ENCODE data around the gene NAA25.

The NAA25 gene

DNA sequence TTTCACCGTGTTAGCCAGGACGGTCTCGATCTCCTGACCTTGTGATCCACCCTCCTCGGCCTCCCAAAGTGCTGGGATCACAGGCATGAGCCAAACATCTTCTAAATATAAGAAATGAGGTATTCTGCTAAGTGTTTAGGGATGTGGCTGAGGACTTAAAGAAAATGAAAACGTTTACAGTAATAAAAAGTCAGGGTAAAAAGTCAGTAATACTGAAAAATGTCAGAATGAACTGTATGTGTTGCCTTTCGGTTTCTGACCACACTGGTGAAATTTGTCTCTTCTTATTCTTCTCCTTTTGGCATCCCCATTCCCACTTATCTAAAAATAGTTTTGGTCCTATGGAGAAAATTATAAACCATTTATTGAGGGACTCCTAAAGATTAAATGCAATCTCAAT is 116.1 kb downstream of the NAA25 start:
- peak overlapping the region in 4 of 11 experiments; percentile 7 to 78 (median 56); a peak in 4 of 22 replicates for H3K27ac ChIP-seq
- H3K27me3 ChIP-seq, result peaks cover 0 to 72% (median 0%) of the 10 kb centered on the region in 11 experiments; a peak in 7 of 22 replicates
- no peak overlapping the region for H3K4me3 ChIP-seq
- no peak for TF ChIP-seq Cebpa-rat (IDR thresholded peaks at IDR 0.05)
- peaks cover 0 to 21% (median 0%) of the 10 kb centered on the region in 11 experiments; a peak in 5 of 22 replicates for H4K20me1 ChIP-seq
- peak overlapping the region in 4 of 11 experiments; percentile 28 to 74 (median 52); a peak in 3 of 22 replicates for H3K9ac ChIP-seq
- H3K36me3 ChIP-seq, result no peaks in the 10 kb centered on the region
- H3K4me1 ChIP-seq, result peaks cover 39 to 73% (median 59%) of the 10 kb centered on the region in 10 experiments
- peaks cover 0 to 5% (median 0%) of the 10 kb centered on the region in 11 experiments; a peak in 5 of 22 replicates for H3K9me3 ChIP-seq (replicated peaks in 1 of 11)
- peak overlapping the region; percentile 44 to 99 (median 91); a peak in 21 of 22 replicates for H3K4me2 ChIP-seq

DNA sequence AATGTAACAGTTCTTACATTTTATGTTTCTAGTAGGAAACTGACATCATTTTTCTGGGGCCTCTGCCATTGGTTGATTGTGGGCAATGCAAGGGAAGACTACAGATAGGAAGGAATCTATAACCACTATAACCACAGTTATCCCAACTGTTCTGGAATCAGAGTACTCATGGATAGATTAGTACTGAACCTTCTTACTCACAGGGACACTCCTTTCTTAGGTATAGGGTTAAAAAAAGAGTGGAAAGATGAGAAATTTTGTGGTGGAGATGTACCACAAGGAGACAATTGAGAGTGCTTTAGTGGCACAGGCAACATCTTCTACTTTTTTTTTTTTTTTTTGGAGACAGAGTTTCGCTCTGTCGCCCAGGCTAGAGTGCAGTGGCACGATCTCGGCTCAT is 116.6 kb downstream of the NAA25 start:
- TF ChIP-seq Cebpa-rat (IDR thresholded peaks at IDR 0.05), result no peak
- Histone ChIP-seq H3K27me3 (peaks cover 0 to 67% (median 0%) of the 10 kb centered on the region in 11 experiments; a peak in 7 of 22 replicates), H4K20me1 (peaks cover 0 to 21% (median 0%) of the 10 kb centered on the region in 11 experiments; a peak in 5 of 22 replicates), H3K9ac (peak overlapping the region in 3 of 11 experiments; percentile 12 to 31 (median 28); a peak in 2 of 22 replicates), H3K36me3 (no peaks in the 10 kb centered on the region), H3K4me3 (no peak overlapping the region), H3K4me1 (peaks cover 39 to 67% (median 56%) of the 10 kb centered on the region in 10 experiments), H3K4me2 (peak overlapping the region; percentile 44 to 99 (median 91); a peak in 20 of 22 replicates), H3K9me3 (replicated peaks in 1 of 11) (peaks cover 0 to 9% (median 0%) of the 10 kb centered on the region in 11 experiments; a peak in 6 of 22 replicates), H3K27ac (peak overlapping the region in 3 of 11 experiments; percentile 34 to 78 (median 77); a peak in 4 of 22 replicates)

DNA sequence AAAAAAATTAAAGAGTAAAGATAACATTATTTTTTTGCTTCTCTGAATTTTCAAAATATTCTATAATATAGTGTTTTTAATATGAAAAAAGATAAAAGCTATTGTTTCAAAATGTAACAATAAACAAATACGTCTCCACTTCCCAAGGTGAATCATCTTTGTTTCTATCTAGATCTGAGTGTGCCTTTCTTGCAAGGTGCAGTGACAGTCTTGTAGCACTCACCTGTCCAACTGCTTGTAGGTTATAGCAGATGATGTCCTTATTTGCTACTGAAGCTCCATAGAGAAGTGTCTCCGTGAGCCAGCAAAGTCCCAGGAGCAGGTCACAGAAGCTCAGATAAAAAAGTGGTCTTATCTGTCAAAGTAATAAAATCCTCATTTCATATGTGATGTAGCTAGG is 117.0 kb downstream of the NAA25 start:
- Histone ChIP-seq H3K27ac (0 out of 22 replicates have a peak overlapping the region, but pooled peaks of 1 of the 11 experiments have one; percentile 78), H3K4me3 (no peak overlapping the region), H3K36me3 (no peaks in the 10 kb centered on the region), H3K9me3 (replicated peaks in 1 of 11) (peaks cover 0 to 9% (median 0%) of the 10 kb centered on the region in 11 experiments; a peak in 7 of 22 replicates), H3K9ac (peak overlapping the region in 1 of 11 experiments; percentile 28; a peak in 2 of 22 replicates), H4K20me1 (peaks cover 0 to 21% (median 0%) of the 10 kb centered on the region in 11 experiments; a peak in 5 of 22 replicates), H3K4me2 (peak overlapping the region in 10 of 11 experiments; percentile 85 to 99 (median 92); a peak in 19 of 22 replicates), H3K4me1 (peaks cover 39 to 63% (median 53%) of the 10 kb centered on the region in 10 experiments), H3K27me3 (peaks cover 0 to 63% (median 0%) of the 10 kb centered on the region in 11 experiments; a peak in 7 of 22 replicates)
- no peak for TF ChIP-seq Cebpa-rat (IDR thresholded peaks at IDR 0.05)

DNA sequence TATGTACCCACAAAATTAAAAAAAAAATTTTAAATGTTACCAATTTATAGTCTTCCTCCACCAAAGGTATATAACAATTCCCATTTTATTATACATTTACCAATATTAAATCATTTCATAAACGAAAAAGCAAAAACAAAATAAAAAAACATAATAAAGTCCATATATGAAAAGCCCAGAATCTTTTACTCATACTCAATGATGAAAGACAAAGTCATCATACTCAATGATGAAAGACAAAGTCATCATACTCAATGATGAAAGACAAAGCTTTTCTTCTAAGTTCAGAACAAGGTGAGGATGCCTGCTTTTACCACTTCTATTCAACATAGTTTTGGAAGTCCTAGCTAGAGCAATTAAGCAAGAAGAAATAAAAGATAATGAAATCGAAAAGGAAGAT is 123.8 kb downstream of the NAA25 start:
- H3K9me3 ChIP-seq (replicated peaks in 1 of 11), result peaks cover 0 to 14% (median 0%) of the 10 kb centered on the region in 11 experiments; a peak in 6 of 22 replicates
- peaks cover 0 to 13% (median 0%) of the 10 kb centered on the region in 11 experiments; a peak in 4 of 22 replicates for H3K27me3 ChIP-seq
- no peak overlapping the region for H3K4me3 ChIP-seq
- H4K20me1 ChIP-seq, result no peaks in the 10 kb centered on the region
- H3K9ac ChIP-seq, result no peak overlapping the region
- no peak overlapping the region for H3K27ac ChIP-seq
- no peaks in the 10 kb centered on the region for H3K36me3 ChIP-seq
- H3K4me2 ChIP-seq, result no peak overlapping the region
- peaks cover 0 to 10% (median 3%) of the 10 kb centered on the region in 10 experiments; a peak in 9 of 20 replicates for H3K4me1 ChIP-seq
- TF ChIP-seq Cebpa-rat (IDR thresholded peaks at IDR 0.05), result no peak

DNA sequence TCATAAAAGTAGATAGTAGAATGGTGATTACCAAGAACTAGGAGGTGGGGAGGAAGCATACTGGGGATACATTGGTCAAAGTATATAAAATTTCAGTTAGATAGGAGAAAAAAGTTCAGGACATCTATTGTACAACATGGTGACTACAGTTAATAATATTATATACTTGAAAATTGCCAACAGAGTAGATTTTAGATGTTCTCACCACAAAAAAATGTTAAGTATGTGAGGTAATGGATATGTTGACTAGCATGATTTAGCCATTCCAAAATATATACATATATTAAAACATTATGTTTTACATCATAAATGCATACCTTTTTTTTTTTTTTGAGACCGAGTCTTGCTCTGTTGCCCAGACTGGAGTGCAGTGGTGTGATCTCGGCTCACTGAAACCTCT is 126.6 kb downstream of the NAA25 start:
- Histone ChIP-seq H3K9me3 (replicated peaks in 1 of 11) (peaks cover 0 to 10% (median 0%) of the 10 kb centered on the region in 11 experiments; a peak in 2 of 22 replicates), H3K4me2 (no peak overlapping the region), H3K27me3 (no peaks in the 10 kb centered on the region), H3K4me3 (no peak overlapping the region), H3K4me1 (no peaks in the 10 kb centered on the region), H4K20me1 (no peaks in the 10 kb centered on the region), H3K36me3 (no peaks in the 10 kb centered on the region), H3K9ac (no peak overlapping the region), H3K27ac (no peak overlapping the region)
- no peak for TF ChIP-seq Cebpa-rat (IDR thresholded peaks at IDR 0.05)

DNA sequence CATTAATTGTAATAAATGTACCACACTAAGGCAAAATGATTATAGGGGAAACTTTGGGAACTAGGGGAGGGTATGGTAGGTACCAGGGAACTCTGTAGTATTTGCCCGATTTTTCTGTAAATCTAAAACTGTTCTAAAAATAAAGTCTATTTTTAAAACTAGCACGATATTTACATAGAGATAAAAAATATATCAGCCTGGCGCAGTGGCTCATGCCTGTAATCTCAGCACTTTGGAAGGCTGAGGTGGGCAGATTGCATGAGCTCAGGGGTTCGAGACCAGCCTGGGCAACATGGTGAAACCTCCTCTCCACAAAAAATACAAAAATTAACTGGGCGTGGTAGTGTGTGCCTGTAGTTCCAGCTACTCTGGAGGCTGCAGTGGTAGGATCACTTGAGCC is 128.0 kb downstream of the NAA25 start:
- Histone ChIP-seq H3K27me3 (no peaks in the 10 kb centered on the region), H3K4me3 (no peak overlapping the region), H3K36me3 (no peaks in the 10 kb centered on the region), H3K9ac (no peak overlapping the region), H4K20me1 (no peaks in the 10 kb centered on the region), H3K27ac (no peak overlapping the region), H3K4me1 (no peaks in the 10 kb centered on the region), H3K9me3 (replicated peaks in 1 of 11) (peaks cover 0 to 2% (median 0%) of the 10 kb centered on the region in 11 experiments; a peak in 1 of 22 replicates), H3K4me2 (no peak overlapping the region)
- no peak for TF ChIP-seq Cebpa-rat (IDR thresholded peaks at IDR 0.05)

DNA sequence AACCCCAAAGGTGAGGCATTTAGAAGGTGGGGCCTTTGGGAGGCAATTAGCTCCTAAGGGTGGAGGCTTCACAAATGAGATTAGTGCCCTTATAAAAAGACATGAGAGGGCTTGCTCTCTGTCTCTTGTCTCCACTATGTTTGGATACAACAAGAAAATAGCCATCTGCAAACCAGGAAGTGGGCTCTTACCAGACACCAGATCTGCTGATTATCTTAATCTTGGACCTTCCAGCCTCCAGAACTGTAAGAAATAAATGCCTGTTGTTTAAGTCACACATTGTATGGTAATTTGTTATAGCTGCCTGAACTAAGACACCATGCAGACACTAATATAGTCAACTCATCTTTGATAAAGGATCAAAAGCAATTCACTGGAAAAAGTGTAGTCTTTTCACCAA is 130.0 kb downstream of the NAA25 start:
- H3K9ac ChIP-seq, result no peak overlapping the region
- H3K4me3 ChIP-seq, result no peak overlapping the region
- H3K4me1 ChIP-seq, result no peaks in the 10 kb centered on the region
- TF ChIP-seq Cebpa-rat (IDR thresholded peaks at IDR 0.05), result no peak
- H3K27ac ChIP-seq, result no peak overlapping the region
- H4K20me1 ChIP-seq, result no peaks in the 10 kb centered on the region
- H3K9me3 ChIP-seq (replicated peaks in 1 of 11), result no peaks in the 10 kb centered on the region; a peak in 1 of 22 replicates
- H3K27me3 ChIP-seq, result no peaks in the 10 kb centered on the region
- no peaks in the 10 kb centered on the region for H3K36me3 ChIP-seq
- no peak overlapping the region for H3K4me2 ChIP-seq

DNA sequence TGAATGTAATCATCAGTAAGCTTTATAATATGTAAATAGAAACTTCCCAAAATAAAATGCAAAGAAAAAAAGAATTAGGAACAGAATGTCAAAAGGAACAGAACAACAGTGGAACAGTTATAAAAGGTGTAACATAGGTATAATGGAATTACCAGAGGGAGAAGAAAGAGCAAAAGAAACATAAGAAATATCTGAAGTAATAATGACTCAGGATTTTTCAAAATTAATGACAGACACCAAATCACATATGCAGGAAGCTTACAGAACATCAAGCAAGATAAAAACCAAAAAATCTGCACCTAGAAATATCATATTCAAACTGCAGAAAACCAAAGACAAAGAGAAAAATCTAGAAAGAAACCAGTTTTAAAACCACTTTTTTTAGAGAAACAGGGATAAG is 131.7 kb downstream of the NAA25 start:
- no peak for TF ChIP-seq Cebpa-rat (IDR thresholded peaks at IDR 0.05)
- no peak overlapping the region for H3K27ac ChIP-seq

More for the DNA sequence above, 131.7 kb downstream of the NAA25 start:
- H3K9me3 ChIP-seq (replicated peaks in 1 of 11), result peaks cover 8 to 15% (median 9%) of the 10 kb centered on the region in 11 experiments
- no peaks in the 10 kb centered on the region for H3K4me1 ChIP-seq
- H3K27me3 ChIP-seq, result no peaks in the 10 kb centered on the region
- no peak overlapping the region for H3K9ac ChIP-seq
- no peaks in the 10 kb centered on the region for H4K20me1 ChIP-seq
- H3K36me3 ChIP-seq, result peaks cover 0 to 12% (median 4%) of the 10 kb centered on the region in 11 experiments; a peak in 7 of 22 replicates
- H3K4me2 ChIP-seq, result no peak overlapping the region
- H3K4me3 ChIP-seq, result no peak overlapping the region
